Uterus (tissue), 4 donors: ENCODE measurements around the gene NPM3. TPM values are rescaled to one million over a fixed set of nuclear protein-coding genes. Genes with fewer than 3 reads are reported as not detected.

Experiments used
- DNase-seq, 2 donors: peaks; one replicate each; pipeline ENCODE4 v3.0.0-alpha.2; 2019 to 2020
- H3K27ac ChIP-seq, 2 donors: fragments of 200-600 bp; sonication (generic); 1 replicate in 1 of 2; 2 replicates in 1 of 2; pipeline ENCODE4 v1.5.1; 2016 to 2018
- H3K27me3 ChIP-seq, 2 donors: fragments of 200-600 bp; sonication (generic); one replicate each; pipeline ENCODE4 v1.5.1; 2018 to 2019; ENCODE audit warnings: control low read depth in 1 of 2
- H3K36me3 ChIP-seq, 2 donors: fragments of 200-600 bp; sonication (generic); one replicate each; pipeline ENCODE4 v1.5.1; 2019; ENCODE audit warnings: control low read depth in 1 of 2
- H3K4me1 ChIP-seq, 2 donors: fragments of 200-600 bp; sonication (generic); one replicate each; pipeline ENCODE4 v1.5.1; 2018 to 2019; ENCODE audit warnings: control low read depth in 1 of 2
- H3K4me3 ChIP-seq, 2 donors: fragments of 200-600 bp; sonication (generic); 1 replicate in 1 of 2; 2 replicates in 1 of 2; pipeline ENCODE4 v1.5.1; 2018 to 2019; ENCODE audit warnings: mild to moderate bottlenecking in 1 of 2
- H3K9me3 ChIP-seq, 2 donors: fragments of 200-600 bp; sonication (generic); one replicate each; pipeline ENCODE4 v1.5.1; 2019; ENCODE audit warnings: control low read depth in 1 of 2
- CTCF ChIP-seq, 4 experiments: fragments of 200-600 bp in 2 of 4; fragments of 450-650 bp in 2 of 4; sonication (generic) in 2 of 4; IDR thresholded peaks; one replicate each; pipeline ENCODE4 v1.5.1; 2016 to 2019; ENCODE audit warnings: antibody characterized with exemption in 4 of 4, mild to moderate bottlenecking in 2 of 4, moderate library complexity in 1 of 4
- POLR2A ChIP-seq, 2 donors: fragments of 450-650 bp; IDR thresholded peaks; one replicate each; pipeline ENCODE4 v1.6.1; 2016; ENCODE audit warnings: antibody characterized with exemption in 2 of 2, mild to moderate bottlenecking in 1 of 2, moderate library complexity in 1 of 2
- intact Hi-C: fragments of 100-400 bp; cut with DNase I; formaldehyde crosslinking; loops from one replicate; pipeline ENCODE4 v1.15.1; 2023; ENCODE audit warnings: low total_unique reads
- total RNA-seq, 4 donors: library from RNA; depleted of rRNA in 3 of 4; stranded (reverse); fragments of >200 nt in 3 of 4; gene quantifications; one replicate each; pipeline versions ENCODE4 v1.1.0 to v1.2.4, GENCODE V29; 2014 to 2023
- donor health status: DM: yes; HTN: yes; CAD: no.

The NPM3 gene
- total RNA-seq, 4 donors from 2014 or later, result 11.0 to 122 (median 38.0) TPM

GRCh38 chr10:101773923-101774588 is 9.2 kb downstream of the NPM3 start:
- intact Hi-C loops, result loop anchor here (10.0 kb wide), 1 partner anchor 169 kb away; no protein-coding TSS in a partner anchor
- H3K4me1 ChIP-seq, result peaks cover 0 to 16% of the 10 kb centered on the region in 2 donors

GRCh38 chr10:101772895-101773761 is 10.1 kb downstream of the NPM3 start:
- intact Hi-C loops, result loop anchor here (10.0 kb wide), 1 partner anchor 168 kb away; no protein-coding TSS in a partner anchor
- DNase-seq, result no peak
- no peaks in the 10 kb centered on the region for H3K9me3 ChIP-seq
- H3K36me3 ChIP-seq, result no peaks in the 10 kb centered on the region
- H3K27me3 ChIP-seq, result peaks cover 26 to 35% of the 10 kb centered on the region in 2 donors
- no peak overlapping the region for H3K4me3 ChIP-seq
- no peak overlapping the region for H3K27ac ChIP-seq
- peaks cover 0 to 15% of the 10 kb centered on the region in 2 donors for H3K4me1 ChIP-seq
- TF ChIP-seq CTCF (IDR thresholded peaks at IDR 0.05) (no peak), POLR2A (IDR thresholded peaks at IDR 0.05) (no peak)

More at GRCh38 chr10:101773923-101774588, 9.2 kb downstream of the NPM3 start:
- H3K4me3 ChIP-seq, result no peak overlapping the region
- H3K27ac ChIP-seq, result no peak overlapping the region
- H3K9me3 ChIP-seq, result no peaks in the 10 kb centered on the region
- H3K36me3 ChIP-seq, result no peaks in the 10 kb centered on the region
- DNase-seq, result no peak
- H3K27me3 ChIP-seq, result peaks cover 26 to 35% of the 10 kb centered on the region in 2 donors
- no peak for TF ChIP-seq CTCF (IDR thresholded peaks at IDR 0.05)
- TF ChIP-seq POLR2A (IDR thresholded peaks at IDR 0.05), result no peak

- no peaks in the 10 kb centered on the region for H3K9me3 ChIP-seq
- H3K27me3 ChIP-seq, result peaks cover 26 to 35% of the 10 kb centered on the region in 2 donors
- peaks cover 0 to 15% of the 10 kb centered on the region in 2 donors for H3K4me1 ChIP-seq
- no peaks in the 10 kb centered on the region for H3K36me3 ChIP-seq
- no peak overlapping the region for H3K27ac ChIP-seq
- TF ChIP-seq CTCF (IDR thresholded peaks at IDR 0.05) (no peak), POLR2A (IDR thresholded peaks at IDR 0.05) (no peak)
- H3K4me3 ChIP-seq, result no peak overlapping the region
- no peak for DNase-seq
- intact Hi-C loops, result loop anchor here (10.0 kb wide), 1 partner anchor 167 kb away; no protein-coding TSS in a partner anchor
Measured at GRCh38 chr10:101772017-101772894, 11.0 kb downstream of the NPM3 start.

GRCh38 chr10:101771380-101771779 is 11.9 kb downstream of the NPM3 start:
- TF ChIP-seq POLR2A (IDR thresholded peaks at IDR 0.05), result no peak
- TF ChIP-seq CTCF (IDR thresholded peaks at IDR 0.05), result no peak
- no peaks in the 10 kb centered on the region for H3K9me3 ChIP-seq
- intact Hi-C loops, result loop anchor here (10.0 kb wide), 1 partner anchor 167 kb away; no protein-coding TSS in a partner anchor
- H3K4me3 ChIP-seq, result no peak overlapping the region
- H3K27me3 ChIP-seq, result peaks cover 24 to 35% of the 10 kb centered on the region in 2 donors
- H3K27ac ChIP-seq, result no peak overlapping the region
- no peak for DNase-seq
- H3K36me3 ChIP-seq, result no peaks in the 10 kb centered on the region
- peaks cover 0 to 14% of the 10 kb centered on the region in 2 donors for H3K4me1 ChIP-seq
